H1 (cell line): ENCODE results near the gene IGFBP6. TPM values are rescaled to one million over a fixed set of nuclear protein-coding genes. Genes with fewer than 3 reads are reported as not detected.

ENCODE experiments used
- CTCF ChIA-PET: fragments of 300-600 bp; sonication (Branson Sonifier 250); formaldehyde crosslinking; loops from one replicate; lab custom pipeline; 2021; ENCODE audit not compliant: partially characterized antibody; lab: Charles Lee
- POLR2A ChIA-PET: fragments of 300-600 bp; sonication (Branson Sonifier 250); formaldehyde crosslinking; loops from one replicate; lab custom pipeline; 2021; ENCODE audit warnings: inconsistent platforms; ENCODE audit not compliant: partially characterized antibody; lab: Charles Lee
- DNase-seq, 2 experiments: peaks; one replicate each; pipeline versions ENCODE4 v3.0.0 to v3.0.0-alpha.2; 2010 to 2022; ENCODE audit warnings: low spot score in 2 of 2, low read depth in 1 of 2, mixed read lengths in 1 of 2
- FAIRE-seq: peaks from 2 replicates; lab custom pipeline; 2011; peaks lifted over from hg19 to GRCh38; lab: Jason Lieb, UNC
- H2AFZ ChIP-seq: 2 replicates; pipeline ENCODE4 v1.8.1; 2012; ENCODE audit warnings: low read length, inconsistent platforms
- H2AK5ac ChIP-seq: 2 replicates; pipeline ENCODE4 v1.6.1; 2013; ENCODE audit warnings: low read depth, low read length
- H2BK120ac ChIP-seq: replicated peaks from 2 replicates; pipeline ENCODE3; 2013; ENCODE audit warnings: low read depth, low read length, inconsistent platforms
- H2BK12ac ChIP-seq: 2 replicates; pipeline ENCODE4 v1.6.1; 2013; ENCODE audit warnings: low read depth, low read length
- H2BK15ac ChIP-seq: 2 replicates; pipeline ENCODE4 v1.6.1; 2013; ENCODE audit warnings: low read length
- H2BK20ac ChIP-seq: 2 replicates; pipeline ENCODE4 v1.6.1; 2013; ENCODE audit warnings: low read length
- H2BK5ac ChIP-seq: 2 replicates; pipeline ENCODE4 v1.6.1; 2013; ENCODE audit warnings: low read depth, low read length
- H3K14ac ChIP-seq: 2 replicates; pipeline ENCODE4 v1.6.1; 2013; ENCODE audit warnings: inconsistent platforms; ENCODE audit not compliant: insufficient read length
- H3K18ac ChIP-seq: 2 replicates; pipeline ENCODE4 v1.6.1; 2013; ENCODE audit warnings: low read length; ENCODE audit errors: extremely low read depth
- H3K23ac ChIP-seq: 2 replicates; pipeline ENCODE4 v1.6.1; 2013; ENCODE audit warnings: inconsistent platforms; ENCODE audit not compliant: insufficient read length
- H3K23me2 ChIP-seq: 2 replicates; pipeline ENCODE4 v1.6.1; 2013; ENCODE audit warnings: low read depth, low read length
- H3K27ac ChIP-seq: 2 replicates; pipeline ENCODE4 v1.6.1; 2011; ENCODE audit warnings: low read depth, low read length, inconsistent platforms
- H3K27me3 ChIP-seq, 4 experiments: replicated peaks in 1 of 4; 1 replicate in 1 of 4; 2 replicates in 3 of 4; pipeline versions ENCODE4 v1.6.1 to v1.8.1; 2011 to 2013; ENCODE audit warnings: low read length in 3 of 4, mild to moderate bottlenecking in 3 of 4, inconsistent platforms in 2 of 4, mixed read lengths in 2 of 4, moderate library complexity in 1 of 4; ENCODE audit not compliant: control insufficient read depth in 3 of 4, insufficient read depth in 3 of 4; ENCODE audit errors: extremely low read depth in 1 of 4
- H3K36me3 ChIP-seq, 4 experiments: 2 replicates each; pipeline versions ENCODE4 v1.6.1 to v1.8.1; 2011 to 2013; ENCODE audit warnings: mild to moderate bottlenecking in 4 of 4, low read length in 3 of 4, moderate library complexity in 2 of 4, control low read depth in 1 of 4, inconsistent platforms in 1 of 4; ENCODE audit not compliant: insufficient read depth in 4 of 4, control insufficient read depth in 2 of 4
- H3K4ac ChIP-seq: replicated peaks from 2 replicates; pipeline ENCODE3; 2013; ENCODE audit warnings: low read length, low read depth, mixed read lengths, inconsistent platforms; ENCODE audit not compliant: insufficient read length
- H3K4me1 ChIP-seq, 4 experiments: replicated peaks in 1 of 4; 1 replicate in 1 of 4; 2 replicates in 3 of 4; pipeline versions ENCODE4 v1.6.1 to v1.8.1; 2011 to 2013; ENCODE audit warnings: low read length in 3 of 4, inconsistent platforms in 2 of 4, mixed read lengths in 1 of 4; ENCODE audit not compliant: insufficient read depth in 4 of 4, control insufficient read depth in 3 of 4
- H3K4me2 ChIP-seq, 2 experiments: 2 replicates each; pipeline versions ENCODE4 v1.6.1 to v1.8.1; 2011 to 2013; ENCODE audit warnings: low read depth in 2 of 2, low read length in 2 of 2, control low read depth in 1 of 2, inconsistent platforms in 1 of 2, mild to moderate bottlenecking in 1 of 2; ENCODE audit not compliant: insufficient read depth in 1 of 2
- H3K4me3 ChIP-seq, 4 experiments: fragments of 200-600, 300-600 bp in 1 of 4; sonication (generic), shearing (Covaris generic), sonication (Bioruptor Twin) in 1 of 4; 2 replicates each; pipeline versions ENCODE4 v1.5.1 to v1.8.1; 2011 to 2016; ENCODE audit warnings: low read length in 4 of 4, low read depth in 3 of 4, control low read depth in 2 of 4, inconsistent platforms in 2 of 4, mild to moderate bottlenecking in 2 of 4, mixed read lengths in 1 of 4, moderate library complexity in 1 of 4; ENCODE audit not compliant: insufficient read depth in 2 of 4; ENCODE audit errors: extremely low read depth in 1 of 4
- H3K56ac ChIP-seq: replicated peaks from 2 replicates; pipeline ENCODE3; 2013; ENCODE audit warnings: low read depth, mild to moderate bottlenecking, mixed read lengths, low read length, inconsistent platforms; ENCODE audit not compliant: insufficient read length
- H3K79me1 ChIP-seq: 2 replicates; pipeline ENCODE4 v1.6.1; 2013; ENCODE audit warnings: low read depth, low read length, control low read depth
- H3K79me2 ChIP-seq, 2 experiments: 2 replicates each; pipeline versions ENCODE4 v1.6.1 to v1.8.1; 2012 to 2013; ENCODE audit warnings: low read length in 2 of 2, mild to moderate bottlenecking in 2 of 2, inconsistent platforms in 1 of 2; ENCODE audit not compliant: insufficient read depth in 2 of 2, control insufficient read depth in 1 of 2
- H3K9ac ChIP-seq, 4 experiments: replicated peaks in 1 of 4; 1 replicate in 1 of 4; 2 replicates in 3 of 4; pipeline versions ENCODE4 v1.6.1 to v1.8.1; 2011 to 2013; ENCODE audit warnings: low read depth in 3 of 4, low read length in 3 of 4, control low read depth in 2 of 4, mild to moderate bottlenecking in 2 of 4, moderate library complexity in 2 of 4, inconsistent platforms in 1 of 4; ENCODE audit errors: extremely low read depth in 1 of 4
- H3K9me3 ChIP-seq, 2 experiments: 2 replicates each; pipeline versions ENCODE4 v1.6.1 to v1.8.1; 2012 to 2013; ENCODE audit warnings: mild to moderate bottlenecking in 2 of 2, moderate library complexity in 2 of 2, control low read depth in 1 of 2, inconsistent platforms in 1 of 2, low read depth in 1 of 2, low read length in 1 of 2, mixed read lengths in 1 of 2; ENCODE audit not compliant: insufficient read depth in 2 of 2
- H4K20me1 ChIP-seq, 2 experiments: replicated peaks in 1 of 2; 2 replicates each; pipeline versions ENCODE3 to v1.8.1; 2011 to 2013; ENCODE audit warnings: inconsistent platforms in 2 of 2, low read length in 2 of 2, mild to moderate bottlenecking in 1 of 2; ENCODE audit not compliant: insufficient read depth in 2 of 2, control insufficient read depth in 1 of 2
- H4K5ac ChIP-seq: 2 replicates; pipeline ENCODE4 v1.6.1; 2013; ENCODE audit warnings: low read length, low read depth, mixed read lengths, inconsistent platforms; ENCODE audit not compliant: insufficient read length
- H4K8ac ChIP-seq: 2 replicates; pipeline ENCODE4 v1.8.0; 2013; ENCODE audit warnings: mild to moderate bottlenecking, moderate library complexity, low read length, inconsistent platforms; ENCODE audit not compliant: insufficient read depth; ENCODE audit errors: extremely low read depth
- H4K91ac ChIP-seq: replicated peaks from 2 replicates; pipeline ENCODE3; 2013; ENCODE audit warnings: low read length, mixed read lengths, inconsistent platforms; ENCODE audit not compliant: insufficient read length
- ATF2 ChIP-seq: IDR thresholded peaks from 2 replicates; pipeline ENCODE4 v1.6.1; 2012; ENCODE audit warnings: low read length, inconsistent platforms
- BCL11A ChIP-seq, 2 experiments: IDR thresholded peaks; one replicate each; pipeline ENCODE4 v1.6.1; 2011; ENCODE audit warnings: low read depth in 2 of 2, low read length in 2 of 2, mild to moderate bottlenecking in 2 of 2
- GABPA ChIP-seq: IDR thresholded peaks from 2 replicates; pipeline ENCODE4 v1.6.1; 2011; ENCODE audit warnings: mild to moderate bottlenecking, low read length, moderate library complexity, borderline replicate concordance; ENCODE audit not compliant: insufficient read depth
- JUND ChIP-seq: IDR thresholded peaks from 2 replicates; pipeline ENCODE4 v1.6.1; 2011; ENCODE audit warnings: mild to moderate bottlenecking, improper control_type of control experiment, low read length
- POLR2AphosphoS5 ChIP-seq: IDR thresholded peaks from 2 replicates; pipeline ENCODE4 v1.6.1; 2011; ENCODE audit warnings: low read depth, low read length
- RAD21 ChIP-seq, 2 experiments: IDR thresholded peaks in 1 of 2; conservative IDR thresholded peaks in 1 of 2; 2 replicates each; pipeline ENCODE4 v1.6.1; 2011; ENCODE audit warnings: low read depth in 2 of 2, low read length in 2 of 2, improper control_type of control experiment in 1 of 2, inconsistent platforms in 1 of 2, mild to moderate bottlenecking in 1 of 2, moderate library complexity in 1 of 2
- RNF2 ChIP-seq: fragments of 200-900, 300-1000 bp; sonication (generic); IDR thresholded peaks from 2 replicates; pipeline ENCODE4 v1.7.1; 2016; ENCODE audit warnings: borderline replicate concordance, low read depth, mild to moderate bottlenecking, antibody characterized with exemption, low read length; ENCODE audit not compliant: poor library complexity, severe bottlenecking; ENCODE audit errors: missing control alignments
- SIRT6 ChIP-seq: IDR thresholded peaks from one replicate; pipeline ENCODE4 v1.7.1; 2012; ENCODE audit warnings: low read length, inconsistent platforms
- WGBS, 2 experiments: shearing (Covaris generic) in 1 of 2; methylation state at CpG; one replicate each; pipeline versions ENCODE4 v1.1.6 to v1.1.7; 2013 to 2015; ENCODE audit warnings: low lambda C conversion rate in 2 of 2, mixed read lengths in 2 of 2, inconsistent platforms in 1 of 2, low coverage in 1 of 2, missing lambda C conversion rate in 1 of 2; ENCODE audit not compliant: insufficient replicate concordance in 2 of 2, insufficient coverage in 1 of 2, insufficient read length in 1 of 2; ENCODE audit errors: extremely low coverage in 1 of 2, missing lambda C conversion rate in 1 of 2; 5-methylcytosine and 5-hydroxymethylcytosine counted together
- polyA plus RNA-seq, 7 experiments: library from polyadenylated mRNA; depleted of rRNA in 3 of 7; stranded (reverse) in 5 of 7; unstranded in 2 of 7; fragments of >200 nt in 5 of 7; fragments of 200-250 nt in 2 of 7; gene quantifications; 1 replicate in 5 of 7; 2 replicates in 1 of 7; 4 replicates in 1 of 7; pipeline versions ENCODE4 v1.2.1 to v1.2.3, GENCODE V29; 2011 to 2013; ENCODE audit warnings: missing spikeins in 2 of 7, mixed read lengths in 2 of 7
- total RNA-seq: library from RNA; stranded (reverse); fragmentation: NEBNext Ultra II Directional; extraction: Animal tissue kit (Norgen Biotek cat#: 25700); gene quantifications from 2 replicates; pipeline ENCODE4 v1.2.1, GENCODE V29; 2021
- TF ChIP-seq, protein P1 (sequence below): IDR thresholded peaks from 2 replicates; pipeline ENCODE4 v1.6.1; 2012; ENCODE audit warnings: inconsistent platforms

Gene IGFBP6
- total and polyA plus RNA-seq, 2 of the 8 experiments (the other 6 are each of a cell fraction or from before 2014, with no cell fraction given): 13.7 to 14.7 TPM

- H3K4me1 ChIP-seq: peaks cover 0 to 7% (median 0%) of the 10 kb centered on the region in 4 experiments; a peak in 1 of 7 replicates
- H3K4ac ChIP-seq: no peak overlapping the region
- WGBS, 2 experiments: 89% methylated on average over 17 of the region's 17 CpGs; no CpG with 5 or more reads in 1 of the 2 experiments
- no peak overlapping the region for H4K91ac ChIP-seq
- H2BK15ac ChIP-seq: no peak overlapping the region
- no peak overlapping the region for H2BK12ac ChIP-seq
- no peak overlapping the region for H4K5ac ChIP-seq
- H3K18ac ChIP-seq: no peak overlapping the region
- no peaks in the 10 kb centered on the region for H3K79me2 ChIP-seq
- DNase-seq (no peak), FAIRE-seq (no peak)
- H3K27me3 ChIP-seq: peaks cover 0 to 12% (median 4%) of the 10 kb centered on the region in 4 experiments; a peak in 4 of 7 replicates
- H4K8ac ChIP-seq: no peak overlapping the region
- no peaks in the 10 kb centered on the region for H3K9me3 ChIP-seq
- CTCF ChIA-PET: interaction anchor here (0.7 to 22.4 kb wide), 7 partner anchors 11 to 136 kb away, joined by 3 to 531 read pairs (median 5); partner anchors contain the start of genes IGFBP6, SOAT2, SPRYD3 and TNS2
- H3K23ac ChIP-seq: no peak overlapping the region
- no peak overlapping the region for H3K14ac ChIP-seq
- no peak overlapping the region for H3K27ac ChIP-seq
- POLR2A ChIA-PET: interaction anchor here (0.8 to 5.9 kb wide), 5 partner anchors 10 to 261 kb away, joined by 3 to 26 read pairs (median 4); partner anchors contain the start of gene TNS2
- H3K36me3 ChIP-seq: no peaks in the 10 kb centered on the region
- no peaks in the 10 kb centered on the region for H3K79me1 ChIP-seq
- H2BK5ac ChIP-seq: peak overlapping the region; percentile 35; the same call in 1 of the 2 replicates
- H3K4me3 ChIP-seq: no peak overlapping the region
- H2AK5ac ChIP-seq: no peak overlapping the region; the same call in 1 of the 2 replicates
- H2BK120ac ChIP-seq: no peak overlapping the region
- H3K56ac ChIP-seq: no peak overlapping the region
- no peak overlapping the region for H3K9ac ChIP-seq
- H2AFZ ChIP-seq: no peak overlapping the region
- H4K20me1 ChIP-seq: peaks cover 0 to 2% of the 10 kb centered on the region in 2 experiments
- no peak overlapping the region for H3K4me2 ChIP-seq
- no peak overlapping the region for H2BK20ac ChIP-seq
- no peaks in the 10 kb centered on the region for H3K23me2 ChIP-seq
- TF ChIP-seq, protein P1, sequence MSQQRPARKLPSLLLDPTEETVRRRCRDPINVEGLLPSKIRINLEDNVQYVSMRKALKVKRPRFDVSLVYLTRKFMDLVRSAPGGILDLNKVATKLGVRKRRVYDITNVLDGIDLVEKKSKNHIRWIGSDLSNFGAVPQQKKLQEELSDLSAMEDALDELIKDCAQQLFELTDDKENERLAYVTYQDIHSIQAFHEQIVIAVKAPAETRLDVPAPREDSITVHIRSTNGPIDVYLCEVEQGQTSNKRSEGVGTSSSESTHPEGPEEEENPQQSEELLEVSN: no peak
- no peak for TF ChIP-seq SIRT6
- no peak for TF ChIP-seq GABPA
- TF ChIP-seq BCL11A (IDR thresholded peaks at IDR 0.05; ENCODE audit: low read depth in 2 of 2, low read length in 2 of 2): no peak
- TF ChIP-seq RAD21 (IDR thresholded peaks at IDR 0.05 in 1 of 2, conservative IDR thresholded peaks at IDR 0.05 in 1 of 2; ENCODE audit: low read depth in 2 of 2, low read length in 2 of 2): no peak
- TF ChIP-seq POLR2AphosphoS5: no peak
- TF ChIP-seq JUND: no peak
- no peak for TF ChIP-seq RNF2
- TF ChIP-seq ATF2: no peak
Observed at GRCh38 chr12:53060064-53060720, 37.3 kb upstream of the IGFBP6 start.
